ENCODE results near the gene PRELID1. TPM values are rescaled to one million over a fixed set of nuclear protein-coding genes. Genes with fewer than 3 reads are reported as not detected.
"Not testable (repeated sequence)": the region's sequence is repeated elsewhere in the genome, so short reads cannot be mapped to it uniquely, and the experiment has no call there.

PRELID1 gene
- total and polyA plus RNA-seq, 5 donors from 2014 or later: 60.6 to 210 (median 191) TPM

GRCh38 chr5:177343000-177343399, 39.4 kb downstream of the PRELID1 start:
- H3K27me3 Mint-ChIP-seq: not testable (repeated sequence)

GRCh38 chr5:177343777-177344176, 40.2 kb downstream of the PRELID1 start:
- peaks cover 0 to 6% (median 3%) of the 10 kb centered on the region in 7 donors for H3K9me3 Mint-ChIP-seq
- peaks cover 24% of the 10 kb centered on the region for H3K36me3 Mint-ChIP-seq
- H3K4me1 Mint-ChIP-seq: peaks cover 17 to 45% (median 22%) of the 10 kb centered on the region in 4 donors
- no peak for ATAC-seq (ENCODE audit: low read depth in 2 of 2)
- Histone ChIP-seq H3K4me1 (ENCODE audit: control insufficient read depth, insufficient read depth, low read length, poor library complexity, severe bottlenecking) (peaks cover 9% of the 10 kb centered on the region), H3K4me3 (ENCODE audit: low read depth, low read length) (no peak overlapping the region), H3K27ac (ENCODE audit: insufficient read depth, low read length, poor library complexity, severe bottlenecking) (no peak overlapping the region), H3K9me3 (ENCODE audit: control insufficient read depth in 2 of 2, low read length in 2 of 2) (peaks cover 5 to 11% of the 10 kb centered on the region in 2 experiments), H3K36me3 (ENCODE audit: control insufficient read depth, insufficient read depth, low read length) (peaks cover 61% of the 10 kb centered on the region), H3K27me3 (ENCODE audit: control insufficient read depth, insufficient read depth, low read length) (no peaks in the 10 kb centered on the region)
- H3K27me3 Mint-ChIP-seq: no peaks in the 10 kb centered on the region
- peak overlapping the region in 1 of 3 donors; percentile 3 for H3K27ac Mint-ChIP-seq
- no peak for DNase-seq
- H3K4me3 Mint-ChIP-seq: no peak overlapping the region

More at GRCh38 chr5:177343000-177343399, 39.4 kb downstream of the PRELID1 start:
- H3K9me3 ChIP-seq (ENCODE audit: control insufficient read depth in 2 of 2, low read length in 2 of 2): peaks cover 5 to 11% of the 10 kb centered on the region in 2 experiments
- H3K4me1 ChIP-seq (ENCODE audit: control insufficient read depth, insufficient read depth, low read length, poor library complexity, severe bottlenecking); ATAC-seq (ENCODE audit: low read depth in 2 of 2); H3K27me3 ChIP-seq (ENCODE audit: control insufficient read depth, insufficient read depth, low read length); H3K9me3 Mint-ChIP-seq; H3K27ac Mint-ChIP-seq; H3K27ac ChIP-seq (ENCODE audit: insufficient read depth, low read length, poor library complexity, severe bottlenecking); H3K4me3 Mint-ChIP-seq; H3K4me3 ChIP-seq (ENCODE audit: low read depth, low read length); DNase-seq: not testable (repeated sequence)
- H3K36me3 ChIP-seq (ENCODE audit: control insufficient read depth, insufficient read depth, low read length): peaks cover 69% of the 10 kb centered on the region
- Mint-ChIP-seq H3K4me1 (peaks cover 17 to 45% (median 22%) of the 10 kb centered on the region in 4 donors), H3K36me3 (peaks cover 24% of the 10 kb centered on the region)

GRCh38 chr5:177344891-177345290, 41.3 kb downstream of the PRELID1 start:
- H3K27me3 ChIP-seq (ENCODE audit: control insufficient read depth, insufficient read depth, low read length): no peaks in the 10 kb centered on the region
- Mint-ChIP-seq H3K4me3 (no peak overlapping the region), H3K36me3 (peaks cover 24% of the 10 kb centered on the region), H3K27ac (peak overlapping the region in 1 of 3 donors; percentile 69), H3K27me3 (no peaks in the 10 kb centered on the region), H3K4me1 (peaks cover 14 to 50% (median 30%) of the 10 kb centered on the region in 4 donors), H3K9me3 (peaks cover 0 to 3% (median 1%) of the 10 kb centered on the region in 7 donors)
- H3K9me3 ChIP-seq (ENCODE audit: control insufficient read depth in 2 of 2, low read length in 2 of 2): peaks cover 3 to 5% of the 10 kb centered on the region in 2 experiments
- no peak for ATAC-seq (ENCODE audit: low read depth in 2 of 2)
- peaks cover 56% of the 10 kb centered on the region for H3K36me3 ChIP-seq (ENCODE audit: control insufficient read depth, insufficient read depth, low read length)
- no peak overlapping the region for H3K4me3 ChIP-seq (ENCODE audit: low read depth, low read length)
- H3K4me1 ChIP-seq (ENCODE audit: control insufficient read depth, insufficient read depth, low read length, poor library complexity, severe bottlenecking): peaks cover 20% of the 10 kb centered on the region
- no peak overlapping the region for H3K27ac ChIP-seq (ENCODE audit: insufficient read depth, low read length, poor library complexity, severe bottlenecking)
- DNase-seq: no peak

DNA sequence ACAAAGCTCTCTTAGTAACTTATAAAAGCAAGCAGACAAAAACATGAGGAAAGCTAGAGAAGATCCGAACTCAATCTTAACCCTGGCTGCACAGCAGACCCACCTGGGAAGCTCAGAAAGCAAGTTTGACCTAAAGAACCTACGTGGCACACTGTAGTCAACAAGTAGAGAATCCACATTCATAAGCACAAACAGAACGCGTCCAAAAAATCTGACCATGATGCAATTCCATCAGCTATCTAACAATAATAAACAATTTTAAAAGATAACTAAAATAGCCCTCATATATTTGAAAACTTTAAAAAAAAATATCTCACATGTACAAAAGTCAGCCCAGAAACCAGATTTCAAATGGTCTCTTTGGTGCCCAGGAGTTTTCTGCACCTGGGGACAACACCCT, 43.2 kb downstream of the PRELID1 start:
- peaks cover 17 to 60% (median 37%) of the 10 kb centered on the region in 4 donors for H3K4me1 Mint-ChIP-seq

GRCh38 chr5:177347699-177348098, 44.1 kb downstream of the PRELID1 start:
- DNase-seq (no peak), ATAC-seq (ENCODE audit: low read depth in 2 of 2) (no peak)
- no peak overlapping the region for H3K27ac ChIP-seq (ENCODE audit: insufficient read depth, low read length, poor library complexity, severe bottlenecking)
- no peaks in the 10 kb centered on the region for H3K27me3 ChIP-seq (ENCODE audit: control insufficient read depth, insufficient read depth, low read length)
- Mint-ChIP-seq H3K4me3 (peak overlapping the region in 1 of 4 donors; percentile 46), H3K36me3 (peaks cover 14% of the 10 kb centered on the region), H3K27ac (no peak overlapping the region), H3K4me1 (peaks cover 20 to 62% (median 39%) of the 10 kb centered on the region in 4 donors), H3K27me3 (no peaks in the 10 kb centered on the region), H3K9me3 (no peaks in the 10 kb centered on the region)
- no peaks in the 10 kb centered on the region for H3K9me3 ChIP-seq (ENCODE audit: control insufficient read depth in 2 of 2, low read length in 2 of 2)
- H3K36me3 ChIP-seq (ENCODE audit: control insufficient read depth, insufficient read depth, low read length): peaks cover 37% of the 10 kb centered on the region
- peaks cover 38% of the 10 kb centered on the region for H3K4me1 ChIP-seq (ENCODE audit: control insufficient read depth, insufficient read depth, low read length, poor library complexity, severe bottlenecking)
- H3K4me3 ChIP-seq (ENCODE audit: low read depth, low read length): no peak overlapping the region

More for the DNA sequence above, 43.2 kb downstream of the PRELID1 start:
- H3K9me3 ChIP-seq (ENCODE audit: control insufficient read depth in 2 of 2, low read length in 2 of 2): no peaks in the 10 kb centered on the region
- no peak overlapping the region for H3K4me3 ChIP-seq (ENCODE audit: low read depth, low read length)
- Mint-ChIP-seq H3K27me3 (no peaks in the 10 kb centered on the region), H3K9me3 (no peaks in the 10 kb centered on the region), H3K4me3 (peak overlapping the region in 1 of 4 donors; percentile 46), H3K27ac (peak overlapping the region in 2 of 3 donors; percentile 36 to 85), H3K36me3 (peaks cover 16% of the 10 kb centered on the region)
- DNase-seq: no peak
- no peak overlapping the region for H3K27ac ChIP-seq (ENCODE audit: insufficient read depth, low read length, poor library complexity, severe bottlenecking)
- H3K36me3 ChIP-seq (ENCODE audit: control insufficient read depth, insufficient read depth, low read length): peaks cover 45% of the 10 kb centered on the region
- no peak for ATAC-seq (ENCODE audit: low read depth in 2 of 2)
- H3K4me1 ChIP-seq (ENCODE audit: control insufficient read depth, insufficient read depth, low read length, poor library complexity, severe bottlenecking): peaks cover 34% of the 10 kb centered on the region
- H3K27me3 ChIP-seq (ENCODE audit: control insufficient read depth, insufficient read depth, low read length): no peaks in the 10 kb centered on the region

DNA sequence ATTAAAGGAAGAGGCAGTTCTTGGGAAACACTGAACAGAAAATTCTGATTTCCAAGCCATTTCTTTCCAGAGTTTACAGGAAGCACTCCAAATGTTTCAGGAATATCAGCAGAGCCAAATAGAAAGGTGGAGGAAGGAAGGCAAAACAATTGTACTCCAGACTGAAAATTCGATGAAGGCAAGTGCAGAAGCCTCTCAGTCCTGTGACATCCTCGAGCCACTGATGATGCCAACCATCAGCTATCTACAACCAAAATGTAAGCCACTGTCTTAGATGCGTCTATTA, 45.7 kb downstream of the PRELID1 start:
- H3K27ac Mint-ChIP-seq: peak overlapping the region in 2 of 3 donors; percentile 20 to 50
- H3K4me1 ChIP-seq (ENCODE audit: control insufficient read depth, insufficient read depth, low read length, poor library complexity, severe bottlenecking): peaks cover 38% of the 10 kb centered on the region

DNA sequence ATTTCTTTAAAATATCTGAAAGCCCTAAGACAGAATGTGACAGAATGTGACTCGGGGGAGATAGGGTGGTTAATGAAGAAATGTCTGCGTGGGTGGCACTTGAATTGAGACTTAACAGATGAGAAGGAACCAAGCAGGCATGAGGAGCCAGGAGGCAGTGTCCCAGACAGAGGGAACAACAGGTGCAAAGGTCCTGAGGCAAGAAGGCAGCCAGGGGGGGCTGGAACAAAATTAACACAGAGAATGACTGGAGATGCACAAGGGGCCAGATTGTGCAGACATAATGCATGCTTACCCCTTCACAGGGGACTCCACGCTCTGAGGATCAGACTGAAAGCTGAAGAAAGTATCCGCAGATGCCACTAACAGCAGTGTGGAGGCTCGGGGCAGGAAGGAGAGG, 46.2 kb downstream of the PRELID1 start:
- Histone ChIP-seq H3K27ac (ENCODE audit: insufficient read depth, low read length, poor library complexity, severe bottlenecking) (no peak overlapping the region), H3K27me3 (ENCODE audit: control insufficient read depth, insufficient read depth, low read length) (no peaks in the 10 kb centered on the region), H3K9me3 (ENCODE audit: control insufficient read depth in 2 of 2, low read length in 2 of 2) (no peaks in the 10 kb centered on the region), H3K4me3 (ENCODE audit: low read depth, low read length) (peak overlapping the region; percentile 93), H3K4me1 (ENCODE audit: control insufficient read depth, insufficient read depth, low read length, poor library complexity, severe bottlenecking) (peaks cover 38% of the 10 kb centered on the region), H3K36me3 (ENCODE audit: control insufficient read depth, insufficient read depth, low read length) (peaks cover 28% of the 10 kb centered on the region)
- DNase-seq (no peak), ATAC-seq (ENCODE audit: low read depth in 2 of 2) (no peak)
- H3K4me1 Mint-ChIP-seq: peaks cover 21 to 65% (median 41%) of the 10 kb centered on the region in 4 donors
- H3K36me3 Mint-ChIP-seq: peaks cover 10% of the 10 kb centered on the region
- H3K27ac Mint-ChIP-seq: peak overlapping the region; percentile 11 to 53 (median 50)
- peak overlapping the region; percentile 58 to 99 (median 92) for H3K4me3 Mint-ChIP-seq
- no peaks in the 10 kb centered on the region for H3K27me3 Mint-ChIP-seq
- no peaks in the 10 kb centered on the region for H3K9me3 Mint-ChIP-seq

More for the DNA sequence above, 45.7 kb downstream of the PRELID1 start:
- ATAC-seq (ENCODE audit: low read depth in 2 of 2) (no peak), DNase-seq (no peak)
- Mint-ChIP-seq H3K9me3 (no peaks in the 10 kb centered on the region), H3K36me3 (peaks cover 10% of the 10 kb centered on the region), H3K4me1 (peaks cover 17 to 62% (median 38%) of the 10 kb centered on the region in 4 donors), H3K4me3 (peak overlapping the region; percentile 83 to 99 (median 92)), H3K27me3 (no peaks in the 10 kb centered on the region)
- Histone ChIP-seq H3K27ac (ENCODE audit: insufficient read depth, low read length, poor library complexity, severe bottlenecking) (no peak overlapping the region), H3K9me3 (ENCODE audit: control insufficient read depth in 2 of 2, low read length in 2 of 2) (no peaks in the 10 kb centered on the region), H3K4me3 (ENCODE audit: low read depth, low read length) (peak overlapping the region; percentile 93), H3K27me3 (ENCODE audit: control insufficient read depth, insufficient read depth, low read length) (no peaks in the 10 kb centered on the region), H3K36me3 (ENCODE audit: control insufficient read depth, insufficient read depth, low read length) (peaks cover 29% of the 10 kb centered on the region)

GRCh38 chr5:177350776-177351391, 47.3 kb downstream of the PRELID1 start:
- H3K4me3 ChIP-seq (ENCODE audit: low read depth, low read length): peak overlapping the region; percentile 93
- peaks cover 27% of the 10 kb centered on the region for H3K36me3 ChIP-seq (ENCODE audit: control insufficient read depth, insufficient read depth, low read length)
- no peaks in the 10 kb centered on the region for H3K27me3 ChIP-seq (ENCODE audit: control insufficient read depth, insufficient read depth, low read length)
- peaks cover 45% of the 10 kb centered on the region for H3K4me1 ChIP-seq (ENCODE audit: control insufficient read depth, insufficient read depth, low read length, poor library complexity, severe bottlenecking)
- DNase-seq (peak in 1 of 3 donors; percentile 20), ATAC-seq (ENCODE audit: low read depth in 2 of 2) (no peak)
- H3K27ac Mint-ChIP-seq: peak overlapping the region; percentile 99 to 100 (median 99)
- H3K36me3 Mint-ChIP-seq: peaks cover 10% of the 10 kb centered on the region
- peaks cover 0 to 2% (median 0%) of the 10 kb centered on the region in 7 donors for H3K9me3 Mint-ChIP-seq
- H3K27me3 Mint-ChIP-seq: no peaks in the 10 kb centered on the region
- no peaks in the 10 kb centered on the region for H3K9me3 ChIP-seq (ENCODE audit: control insufficient read depth in 2 of 2, low read length in 2 of 2)
- H3K4me1 Mint-ChIP-seq: peaks cover 22 to 72% (median 43%) of the 10 kb centered on the region in 4 donors
- peak overlapping the region; percentile 98 to 99 (median 99) for H3K4me3 Mint-ChIP-seq
- H3K27ac ChIP-seq (ENCODE audit: insufficient read depth, low read length, poor library complexity, severe bottlenecking): peak overlapping the region; percentile 96

Measured in CD4-positive, CD25-positive, alpha-beta regulatory T cell (primary cell).